Hepatocyte (in vitro differentiated cells): ENCODE measurements around the gene LRP3. TPM values are rescaled to one million over a fixed set of nuclear protein-coding genes. Genes with fewer than 3 reads are reported as not detected.

Source experiments
- DNase-seq: peaks from one replicate; pipeline ENCODE4 v3.0.0-alpha.2; 2016; ENCODE audit warnings: low spot score
- H2AFZ ChIP-seq: fragments of 200-600 bp; sonication (generic); 2 replicates; pipeline ENCODE4 v1.6.0; 2016; ENCODE audit warnings: antibody characterized with exemption, mild to moderate bottlenecking
- H3K27ac ChIP-seq: fragments of 200-600 bp; sonication (generic); 2 replicates; pipeline ENCODE4 v1.5.1; 2016; ENCODE audit warnings: mild to moderate bottlenecking
- H3K27me3 ChIP-seq: fragments of 200-600 bp; sonication (generic); 2 replicates; pipeline ENCODE4 v1.6.1; 2016
- H3K36me3 ChIP-seq: fragments of 200-600 bp; sonication (generic); replicated peaks from 2 replicates; pipeline ENCODE4 v1.5.1; 2016; ENCODE audit warnings: low read depth; ENCODE audit not compliant: insufficient read depth
- H3K4me1 ChIP-seq: fragments of 200-600 bp; sonication (generic); 2 replicates; pipeline ENCODE4 v1.5.1; 2016; ENCODE audit warnings: mild to moderate bottlenecking, moderate library complexity; ENCODE audit not compliant: insufficient read depth
- H3K4me2 ChIP-seq: fragments of 200-600 bp; sonication (generic); 2 replicates; pipeline ENCODE4 v1.6.0; 2016
- H3K4me3 ChIP-seq: fragments of 200-600 bp; sonication (generic); 2 replicates; pipeline ENCODE4 v1.5.1; 2016; ENCODE audit warnings: mild to moderate bottlenecking
- H3K79me2 ChIP-seq: fragments of 200-600 bp; sonication (generic); 2 replicates; pipeline ENCODE4 v1.6.0; 2017; ENCODE audit warnings: mild to moderate bottlenecking
- H3K9me2 ChIP-seq: fragments of 200-600 bp; sonication (generic); replicated peaks from 2 replicates; pipeline ENCODE4 v1.6.0; 2017; ENCODE audit warnings: mild to moderate bottlenecking; ENCODE audit not compliant: insufficient read depth
- H3K9me3 ChIP-seq: fragments of 200-600 bp; sonication (generic); 2 replicates; pipeline ENCODE4 v1.5.1; 2016; ENCODE audit warnings: low read depth, mild to moderate bottlenecking
- H4K20me1 ChIP-seq: fragments of 200-600 bp; sonication (generic); 2 replicates; pipeline ENCODE4 v1.6.0; 2016; ENCODE audit warnings: mild to moderate bottlenecking; ENCODE audit not compliant: insufficient read depth, poor library complexity, severe bottlenecking
- CTCF ChIP-seq: fragments of 200-600 bp; sonication (generic); IDR thresholded peaks from 2 replicates; pipeline ENCODE4 v1.5.1; 2016; ENCODE audit warnings: antibody characterized with exemption, mild to moderate bottlenecking; ENCODE audit not compliant: poor library complexity
- EZH2 ChIP-seq: fragments of 200-600 bp; sonication (generic); IDR thresholded peaks from 2 replicates; pipeline ENCODE4 v1.6.1; 2016; ENCODE audit warnings: antibody characterized with exemption, mild to moderate bottlenecking, borderline replicate concordance
- EZH2phosphoT487 ChIP-seq: fragments of 200-600 bp; sonication (generic); IDR thresholded peaks from one replicate; pipeline ENCODE4 v1.6.1; 2018; ENCODE audit warnings: antibody characterized with exemption, mild to moderate bottlenecking, low read depth, moderate library complexity; ENCODE audit not compliant: unreplicated experiment, severe bottlenecking
- WGBS: methylation state at CpG from one replicate; pipeline ENCODE4 v1.1.6; 2016; ENCODE audit warnings: low lambda C conversion rate; ENCODE audit errors: missing lambda C conversion rate; 5-methylcytosine and 5-hydroxymethylcytosine counted together
- polyA plus RNA-seq: library from polyadenylated mRNA; unstranded; fragments of >200 nt; fragmentation: Nextera tagmentation; extraction: Ambion mirVana; gene quantifications from 2 replicates; pipeline ENCODE4 v1.2.1, GENCODE V29; 2016
- total RNA-seq: library from RNA; depleted of rRNA; stranded (reverse); fragments of >200 nt; gene quantifications from 2 replicates; pipeline ENCODE4 v1.2.3, GENCODE V29; 2014

The LRP3 gene
- total and polyA plus RNA-seq, 2 experiments from 2014 or later: 37.4 to 44.0 TPM

- no peaks in the 10 kb centered on the region for H3K9me2 ChIP-seq
- no peaks in the 10 kb centered on the region for H3K79me2 ChIP-seq
- H3K27me3 ChIP-seq: no peaks in the 10 kb centered on the region
- WGBS: 97% methylated on average over 8 of the region's 8 CpGs
- TF ChIP-seq CTCF (no peak), EZH2 (no peak), EZH2phosphoT487 (no peak)
- H3K9me3 ChIP-seq: no peaks in the 10 kb centered on the region
- peak overlapping the region; percentile 37 for H3K27ac ChIP-seq
- no peaks in the 10 kb centered on the region for H4K20me1 ChIP-seq
- no peaks in the 10 kb centered on the region for H3K36me3 ChIP-seq
- DNase-seq: no peak
- no peak overlapping the region for H3K4me2 ChIP-seq
- H3K4me3 ChIP-seq: no peak overlapping the region
- H2AFZ ChIP-seq: no peak overlapping the region
- no peaks in the 10 kb centered on the region for H3K4me1 ChIP-seq
Measured at GRCh38 chr19:33248104-33248503, 54.0 kb downstream of the LRP3 start.

GRCh38 chr19:33248553-33248953, 54.4 kb downstream of the LRP3 start:
- H3K27ac ChIP-seq: peak overlapping the region; percentile 53
- H3K9me2 ChIP-seq: no peaks in the 10 kb centered on the region
- DNase-seq: peak; percentile 42
- no peaks in the 10 kb centered on the region for H3K27me3 ChIP-seq
- no peak for TF ChIP-seq CTCF
- no peak for TF ChIP-seq EZH2phosphoT487
- no peak for TF ChIP-seq EZH2
- WGBS: 55% methylated on average over 11 of the region's 11 CpGs
- H2AFZ ChIP-seq: no peak overlapping the region
- no peak overlapping the region for H3K4me2 ChIP-seq
- H3K36me3 ChIP-seq: no peaks in the 10 kb centered on the region
- no peaks in the 10 kb centered on the region for H4K20me1 ChIP-seq
- H3K4me1 ChIP-seq: no peaks in the 10 kb centered on the region
- no peaks in the 10 kb centered on the region for H3K79me2 ChIP-seq
- no peak overlapping the region for H3K4me3 ChIP-seq
- H3K9me3 ChIP-seq: no peaks in the 10 kb centered on the region

- TF ChIP-seq EZH2phosphoT487 (no peak), CTCF (no peak), EZH2 (no peak)
Measured at GRCh38 chr19:33248954-33249613, 55.0 kb downstream of the LRP3 start.

More at GRCh38 chr19:33248954-33249613, 55.0 kb downstream of the LRP3 start:
- no peaks in the 10 kb centered on the region for H3K9me2 ChIP-seq
- H3K4me1 ChIP-seq: no peaks in the 10 kb centered on the region
- H3K36me3 ChIP-seq: no peaks in the 10 kb centered on the region
- H3K79me2 ChIP-seq: no peaks in the 10 kb centered on the region
- H3K9me3 ChIP-seq: no peaks in the 10 kb centered on the region
- peak overlapping the region; percentile 53 for H3K27ac ChIP-seq
- no peak overlapping the region for H3K4me3 ChIP-seq
- no peak overlapping the region for H2AFZ ChIP-seq
- H3K27me3 ChIP-seq: no peaks in the 10 kb centered on the region
- no peaks in the 10 kb centered on the region for H4K20me1 ChIP-seq
- WGBS: 74% methylated on average over 26 of the region's 28 CpGs
- H3K4me2 ChIP-seq: no peak overlapping the region
- peak; percentile 61 for DNase-seq
